Omental fat pad (tissue), 4 donors: ENCODE measurements around the gene GRAP2. TPM values are rescaled to one million over a fixed set of nuclear protein-coding genes. Genes with fewer than 3 reads are reported as not detected.
"Not testable (repeated sequence)": the region's sequence is repeated elsewhere in the genome, so short reads cannot be mapped to it uniquely, and the experiment has no call there.

ENCODE experiments used
- ATAC-seq: fragments of 150-250 bp; one replicate; pipeline ENCODE4 v1.9.1; 2016; ENCODE audit warnings: mild to moderate bottlenecking, moderate library complexity; ENCODE audit not compliant: low FRiP score
- DNase-seq: peaks from one replicate; pipeline ENCODE4 v3.0.0-alpha.2; 2019; ENCODE audit warnings: low spot score
- CTCF ChIP-seq, 3 donors: fragments of 450-650 bp; IDR thresholded peaks; one replicate each; pipeline ENCODE4 v1.5.1; 2016 to 2017; ENCODE audit warnings: antibody characterized with exemption in 3 of 3, mild to moderate bottlenecking in 3 of 3, moderate library complexity in 2 of 3
- total RNA-seq, 4 donors: library from RNA; depleted of rRNA; stranded (reverse); fragments of >200 nt; gene quantifications; one replicate each; pipeline ENCODE4 v1.1.0, GENCODE V29; 2016

The GRAP2 gene
- 1 to 10 TPM; 1.0 to 9.5 (median 3.7) TPM for total RNA-seq

- ATAC-seq: no peak
- no peak for TF ChIP-seq CTCF (IDR thresholded peaks at IDR 0.05)
- no peak for DNase-seq
Measured at GRCh38 chr22:39900306-39901227, at the start of gene GRAP2. TSS of gene GRAP2 (plus strand) at chr22:39901084. CDS start at chr22:39947107, 46,023 bp downstream.

- DNase-seq: no peak
- TF ChIP-seq CTCF (IDR thresholded peaks at IDR 0.05): no peak
- ATAC-seq: no peak
Measured at GRCh38 chr22:39851606-39852315, 49.1 kb upstream of the GRAP2 start.

GRCh38 chr22:39852799-39853198 is 48.1 kb upstream of the GRAP2 start:
- ATAC-seq (no peak), DNase-seq (no peak)
- TF ChIP-seq CTCF (IDR thresholded peaks at IDR 0.05): no peak

- DNase-seq (no peak), ATAC-seq (no peak)
Measured at GRCh38 chr22:39856588-39856987, 44.3 kb upstream of the GRAP2 start.

GRCh38 chr22:39859903-39860588 is 40.8 kb upstream of the GRAP2 start:
- no peak for ATAC-seq
- DNase-seq: no peak
- TF ChIP-seq CTCF (IDR thresholded peaks at IDR 0.05): no peak

More at GRCh38 chr22:39856588-39856987, 44.3 kb upstream of the GRAP2 start:
- no peak for TF ChIP-seq CTCF (IDR thresholded peaks at IDR 0.05)

- DNase-seq: no peak
- no peak for ATAC-seq
- TF ChIP-seq CTCF (IDR thresholded peaks at IDR 0.05): no peak
Measured at GRCh38 chr22:39868741-39869140, 32.1 kb upstream of the GRAP2 start.

GRCh38 chr22:39869797-39870196 is 31.1 kb upstream of the GRAP2 start:
- ATAC-seq, DNase-seq: not testable (repeated sequence)
